Ramos (cell line): ENCODE measurements around the gene AFP.
"Not testable (repeated sequence)": the region's sequence is repeated elsewhere in the genome, so short reads cannot be mapped to it uniquely, and the experiment has no call there.

Source experiments
- in situ Hi-C: fragments of 300-500 bp; cut with MboI; formaldehyde crosslinking; loops from one replicate; pipeline ENCODE4 v1.14.3; 2022; ENCODE audit warnings: low sequenced_read_pairs; ENCODE audit not compliant: unreplicated experiment

The AFP gene

GRCh38 chr4:73435984-73436383, at the start of gene AFP:
Gene AFP (plus strand): TSS chr4:73436221. CDS start chr4:73436263, 42 bp downstream.
- in situ Hi-C loops: no loop called here

- in situ Hi-C loops: no loop called here
These were observed 48.5 kb upstream of the AFP start for GRCh38 chr4:73387552-73387951.

GRCh38 chr4:73388887-73389286, 47.1 kb upstream of the AFP start:
- in situ Hi-C loops: no loop called here

GRCh38 chr4:73389663-73390062, 46.4 kb upstream of the AFP start:
- in situ Hi-C loops: not testable (repeated sequence)

- in situ Hi-C loops: no loop called here
These were observed 44.2 kb upstream of the AFP start for GRCh38 chr4:73391774-73392173.

GRCh38 chr4:73392936-73393335, 43.1 kb upstream of the AFP start:
- in situ Hi-C loops: no loop called here

- in situ Hi-C loops: no loop called here
These were observed 39.7 kb upstream of the AFP start for GRCh38 chr4:73396304-73396703.

- in situ Hi-C loops: no loop called here
These were observed 38.7 kb upstream of the AFP start for GRCh38 chr4:73396993-73397972.

GRCh38 chr4:73401412-73401811, 34.6 kb upstream of the AFP start:
- in situ Hi-C loops: no loop called here

- in situ Hi-C loops: no loop called here
These were observed 32.0 kb upstream of the AFP start, which contains the start of gene ALB for GRCh38 chr4:73404042-73404441. Gene ALB (plus strand): TSS chr4:73404287. CDS start chr4:73404328, 41 bp downstream.

- in situ Hi-C loops: no loop called here
These were observed 31.6 kb upstream of the AFP start for GRCh38 chr4:73404457-73404856.

- in situ Hi-C loops: no loop called here
These were observed 30.9 kb upstream of the AFP start for GRCh38 chr4:73405138-73405537.

GRCh38 chr4:73406548-73406875, 29.5 kb upstream of the AFP start:
- in situ Hi-C loops: no loop called here

GRCh38 chr4:73407227-73407673, 28.8 kb upstream of the AFP start:
- in situ Hi-C loops: no loop called here

- in situ Hi-C loops: no loop called here
These were observed 27.7 kb upstream of the AFP start for GRCh38 chr4:73408181-73408867.

GRCh38 chr4:73409012-73409862, 26.8 kb upstream of the AFP start:
- in situ Hi-C loops: no loop called here

GRCh38 chr4:73409978-73410548, 26.0 kb upstream of the AFP start:
- in situ Hi-C loops: no loop called here

GRCh38 chr4:73410916-73411730, 24.9 kb upstream of the AFP start:
- in situ Hi-C loops: no loop called here

- in situ Hi-C loops: no loop called here
These were observed 24.1 kb upstream of the AFP start for GRCh38 chr4:73411731-73412414.
